Smooth muscle cell (in vitro differentiated cells): ENCODE data around the gene KCND3. TPM values are rescaled to one million over a fixed set of nuclear protein-coding genes. Genes with fewer than 3 reads are reported as not detected.

Source experiments
- DNase-seq: peaks from one replicate; lab custom pipeline; 2025; ENCODE audit not compliant: unreplicated experiment; lab: John Stamatoyannopoulos, UW
- H2AFZ ChIP-seq: fragments of 200-600 bp; sonication (generic); 2 replicates; pipeline ENCODE4 v1.6.0; 2016; ENCODE audit warnings: antibody characterized with exemption, low read depth, mild to moderate bottlenecking
- H3F3A ChIP-seq: fragments of 200-600 bp; sonication (generic); 2 replicates; pipeline ENCODE4 v1.6.0; 2017; ENCODE audit warnings: antibody characterized with exemption, low read depth
- H3K27ac ChIP-seq: fragments of 200-600 bp; sonication (generic); 2 replicates; pipeline ENCODE4 v1.5.1; 2016; ENCODE audit warnings: low read depth, mild to moderate bottlenecking
- H3K27me3 ChIP-seq: fragments of 200-600 bp; sonication (generic); 2 replicates; pipeline ENCODE4 v1.6.1; 2016; ENCODE audit warnings: low read depth, mild to moderate bottlenecking
- H3K36me3 ChIP-seq: fragments of 200-600 bp; sonication (generic); 2 replicates; pipeline ENCODE4 v1.5.1; 2016; ENCODE audit warnings: low read depth
- H3K4me1 ChIP-seq: fragments of 200-600 bp; sonication (generic); 2 replicates; pipeline ENCODE4 v1.5.1; 2016; ENCODE audit warnings: low read depth
- H3K4me2 ChIP-seq: fragments of 200-600 bp; sonication (generic); 2 replicates; pipeline ENCODE4 v1.6.0; 2016; ENCODE audit warnings: mild to moderate bottlenecking
- H3K4me3 ChIP-seq: fragments of 200-600 bp; sonication (generic); 2 replicates; pipeline ENCODE4 v1.5.1; 2016; ENCODE audit warnings: mild to moderate bottlenecking
- H3K79me2 ChIP-seq: fragments of 200-600 bp; sonication (generic); 2 replicates; pipeline ENCODE4 v1.6.0; 2016; ENCODE audit warnings: low read depth, mild to moderate bottlenecking
- H3K9ac ChIP-seq: fragments of 200-600 bp; sonication (generic); 2 replicates; pipeline ENCODE4 v1.6.0; 2016; ENCODE audit warnings: low read depth
- H3K9me3 ChIP-seq: fragments of 200-600 bp; sonication (generic); replicated peaks from 2 replicates; pipeline ENCODE4 v1.5.1; 2016; ENCODE audit warnings: low read depth
- H4K20me1 ChIP-seq: fragments of 200-600 bp; sonication (generic); 2 replicates; pipeline ENCODE4 v1.6.0; 2016; ENCODE audit warnings: low read depth
- WGBS: methylation state at CpG from one replicate; pipeline ENCODE4 v1.1.7; 2016; ENCODE audit warnings: low lambda C conversion rate; 5-methylcytosine and 5-hydroxymethylcytosine counted together
- polyA plus RNA-seq: library from polyadenylated mRNA; unstranded; fragments of >200 nt; fragmentation: Nextera tagmentation; extraction: Ambion mirVana; gene quantifications from 2 replicates; pipeline ENCODE4 v1.2.1, GENCODE V29; 2016
- total RNA-seq: library from RNA; depleted of rRNA; stranded (reverse); fragments of >200 nt; gene quantifications from 2 replicates; pipeline ENCODE4 v1.2.3, GENCODE V29; 2014
- TF ChIP-seq, protein P1 (sequence below): fragments of 200-600 bp; sonication (generic); IDR thresholded peaks from 2 replicates; pipeline ENCODE4 v1.5.1; 2017; ENCODE audit warnings: borderline replicate concordance, mild to moderate bottlenecking, antibody characterized with exemption; ENCODE audit not compliant: insufficient read depth, poor library complexity, severe bottlenecking

KCND3 gene
- total and polyA plus RNA-seq, 2 experiments from 2014 or later: 0.97 to 2.2 TPM

DNA sequence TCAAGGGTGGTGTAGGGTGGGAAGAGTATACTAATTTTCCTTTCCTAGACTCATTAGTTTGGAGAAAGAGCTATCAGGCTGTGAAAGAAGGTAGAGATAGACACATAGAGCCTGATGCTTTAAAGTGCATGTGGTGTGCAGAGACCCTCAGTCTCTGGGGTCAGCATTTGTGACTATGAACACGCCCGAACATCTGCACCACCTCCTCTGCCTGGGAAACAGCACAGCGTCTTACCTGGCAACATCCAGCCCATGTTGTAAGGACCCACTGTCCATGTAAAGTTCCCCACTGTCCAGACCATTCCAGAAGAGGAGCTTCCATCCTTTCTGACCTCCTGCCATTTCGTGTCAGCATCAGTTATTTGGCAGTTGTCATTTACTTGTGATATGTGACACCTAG, 83.4 kb downstream of the KCND3 start:
- H3F3A ChIP-seq: no peaks in the 10 kb centered on the region
- no peak overlapping the region for H3K4me3 ChIP-seq
- 93% methylated on average over 4 of the region's 4 CpGs for WGBS
- H3K36me3 ChIP-seq: no peaks in the 10 kb centered on the region
- no peak for DNase-seq
- H3K27ac ChIP-seq: no peak overlapping the region
- TF ChIP-seq, protein P1, sequence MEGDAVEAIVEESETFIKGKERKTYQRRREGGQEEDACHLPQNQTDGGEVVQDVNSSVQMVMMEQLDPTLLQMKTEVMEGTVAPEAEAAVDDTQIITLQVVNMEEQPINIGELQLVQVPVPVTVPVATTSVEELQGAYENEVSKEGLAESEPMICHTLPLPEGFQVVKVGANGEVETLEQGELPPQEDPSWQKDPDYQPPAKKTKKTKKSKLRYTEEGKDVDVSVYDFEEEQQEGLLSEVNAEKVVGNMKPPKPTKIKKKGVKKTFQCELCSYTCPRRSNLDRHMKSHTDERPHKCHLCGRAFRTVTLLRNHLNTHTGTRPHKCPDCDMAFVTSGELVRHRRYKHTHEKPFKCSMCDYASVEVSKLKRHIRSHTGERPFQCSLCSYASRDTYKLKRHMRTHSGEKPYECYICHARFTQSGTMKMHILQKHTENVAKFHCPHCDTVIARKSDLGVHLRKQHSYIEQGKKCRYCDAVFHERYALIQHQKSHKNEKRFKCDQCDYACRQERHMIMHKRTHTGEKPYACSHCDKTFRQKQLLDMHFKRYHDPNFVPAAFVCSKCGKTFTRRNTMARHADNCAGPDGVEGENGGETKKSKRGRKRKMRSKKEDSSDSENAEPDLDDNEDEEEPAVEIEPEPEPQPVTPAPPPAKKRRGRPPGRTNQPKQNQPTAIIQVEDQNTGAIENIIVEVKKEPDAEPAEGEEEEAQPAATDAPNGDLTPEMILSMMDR: no peak
- peaks cover 27% of the 10 kb centered on the region for H3K4me1 ChIP-seq
- no peaks in the 10 kb centered on the region for H3K79me2 ChIP-seq
- no peaks in the 10 kb centered on the region for H3K27me3 ChIP-seq
- H3K4me2 ChIP-seq: no peak overlapping the region
- no peaks in the 10 kb centered on the region for H3K9me3 ChIP-seq
- no peak overlapping the region for H3K9ac ChIP-seq
- H4K20me1 ChIP-seq: no peaks in the 10 kb centered on the region
- no peak overlapping the region for H2AFZ ChIP-seq

DNA sequence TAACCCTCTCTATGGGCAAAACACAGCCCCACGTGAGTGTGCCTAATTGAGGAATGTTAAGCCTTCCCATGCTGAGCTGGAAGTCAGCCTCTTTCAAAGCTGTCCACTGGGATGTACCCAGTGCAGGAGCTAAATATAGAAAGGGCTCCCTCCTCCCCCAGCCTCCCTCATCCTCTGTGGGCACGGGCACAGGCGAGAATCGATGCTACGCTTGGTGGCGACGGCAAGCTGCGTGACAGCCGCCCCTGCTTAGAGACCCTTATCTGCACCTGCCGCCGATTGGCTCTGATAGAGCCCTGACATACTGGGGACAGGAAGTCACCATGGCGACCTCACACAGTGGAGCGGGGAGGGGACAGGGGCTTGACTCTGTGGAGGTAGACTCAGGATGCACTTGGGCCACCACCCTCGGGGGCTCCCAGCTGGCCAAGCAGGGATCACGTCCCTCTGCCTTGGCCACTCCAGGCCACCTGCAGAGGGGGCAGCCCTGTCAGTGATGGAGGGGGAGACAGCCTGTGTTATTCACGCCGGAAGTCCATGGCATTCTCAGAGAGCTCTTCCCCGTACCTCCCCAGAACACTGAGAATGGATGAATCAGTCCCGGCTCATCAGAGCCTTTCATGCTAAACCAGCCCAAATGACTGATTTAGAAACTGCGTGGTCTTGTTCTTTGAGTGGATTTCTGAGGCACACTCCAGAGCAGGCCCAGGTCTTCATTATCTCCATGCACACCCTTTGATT, 84.8 kb downstream of the KCND3 start:
- Histone ChIP-seq H3K79me2 (no peaks in the 10 kb centered on the region), H4K20me1 (no peaks in the 10 kb centered on the region), H3K27me3 (no peaks in the 10 kb centered on the region), H3K27ac (no peak overlapping the region), H2AFZ (no peak overlapping the region), H3K4me2 (peak overlapping the region; percentile 36), H3K36me3 (no peaks in the 10 kb centered on the region), H3K4me3 (no peak overlapping the region), H3K9me3 (no peaks in the 10 kb centered on the region), H3K9ac (no peak overlapping the region), H3F3A (no peaks in the 10 kb centered on the region), H3K4me1 (peaks cover 27% of the 10 kb centered on the region)
- DNase-seq: no peak
- TF ChIP-seq, protein P1: no peak
- WGBS: 65% methylated on average over 20 of the region's 20 CpGs

DNA sequence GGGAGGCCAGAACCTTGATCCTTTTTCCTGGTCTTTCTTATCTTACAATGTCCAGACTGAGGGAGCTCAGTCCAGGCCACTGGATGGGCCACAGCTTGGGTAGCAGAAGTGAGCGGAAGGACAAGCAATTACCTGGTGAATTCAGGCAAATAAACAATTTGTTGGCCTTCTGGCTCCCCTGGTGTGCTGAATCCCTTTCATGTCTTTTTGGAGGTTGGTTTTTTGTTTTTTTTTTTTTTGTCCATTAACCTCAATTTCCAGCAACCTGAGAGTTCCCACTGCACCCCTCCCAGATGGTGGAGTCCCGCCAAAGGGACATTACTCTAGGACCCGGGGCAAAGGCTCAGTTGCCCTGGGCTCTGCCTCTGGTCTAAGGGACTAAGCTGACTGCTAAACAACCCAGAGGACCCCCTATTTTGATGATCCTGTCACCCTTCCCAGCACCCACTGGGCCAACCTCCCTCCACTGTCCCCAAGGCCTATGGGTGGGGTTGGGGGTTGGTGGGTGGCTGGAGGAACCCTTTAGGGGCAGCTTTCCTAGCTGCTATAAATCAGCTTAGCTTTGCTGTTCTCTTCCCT, 85.5 kb downstream of the KCND3 start:
- Histone ChIP-seq H3K27me3 (no peaks in the 10 kb centered on the region), H2AFZ (no peak overlapping the region), H4K20me1 (no peaks in the 10 kb centered on the region), H3K36me3 (no peaks in the 10 kb centered on the region), H3F3A (no peaks in the 10 kb centered on the region), H3K4me1 (peaks cover 27% of the 10 kb centered on the region), H3K27ac (no peak overlapping the region), H3K9ac (no peak overlapping the region), H3K9me3 (no peaks in the 10 kb centered on the region), H3K79me2 (no peaks in the 10 kb centered on the region), H3K4me3 (no peak overlapping the region), H3K4me2 (peak overlapping the region; percentile 36)
- DNase-seq: no peak
- TF ChIP-seq, protein P1: no peak
- WGBS: 91% methylated on average over 3 of the region's 3 CpGs
